Activated T-helper 1 cell treated with Interleukin-2 at 50 U/mL for 16 hours (primary cell): ENCODE results near the gene PHACTR1.

ENCODE experiments used
- DNase-seq: peaks from one replicate; pipeline ENCODE4 v3.0.0-alpha.2; 2020; ENCODE audit warnings: low read depth

PHACTR1 gene

GRCh38 chr6:13163161-13163944 is 446.8 kb downstream of the PHACTR1 start:
- no peak for DNase-seq

DNA sequence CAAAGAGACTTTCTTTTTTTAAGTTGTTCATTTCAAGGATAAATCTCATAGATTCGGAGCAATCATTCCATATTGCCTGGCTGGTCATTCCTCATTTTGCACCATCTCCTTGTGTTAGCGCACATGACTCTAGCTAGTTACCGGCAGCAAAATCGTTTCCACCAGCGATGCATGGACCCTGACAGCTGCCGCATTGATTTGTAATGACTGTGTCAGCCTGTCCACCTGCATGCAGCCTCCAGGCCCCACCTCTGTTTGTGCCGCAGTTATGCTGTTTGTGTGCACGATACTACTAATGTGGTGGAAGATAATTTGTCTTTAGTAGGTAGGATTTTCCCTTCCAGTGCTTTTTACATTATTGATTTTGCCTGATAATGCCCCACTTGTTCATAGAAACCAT is 447.7 kb downstream of the PHACTR1 start:
- no peak for DNase-seq

DNA sequence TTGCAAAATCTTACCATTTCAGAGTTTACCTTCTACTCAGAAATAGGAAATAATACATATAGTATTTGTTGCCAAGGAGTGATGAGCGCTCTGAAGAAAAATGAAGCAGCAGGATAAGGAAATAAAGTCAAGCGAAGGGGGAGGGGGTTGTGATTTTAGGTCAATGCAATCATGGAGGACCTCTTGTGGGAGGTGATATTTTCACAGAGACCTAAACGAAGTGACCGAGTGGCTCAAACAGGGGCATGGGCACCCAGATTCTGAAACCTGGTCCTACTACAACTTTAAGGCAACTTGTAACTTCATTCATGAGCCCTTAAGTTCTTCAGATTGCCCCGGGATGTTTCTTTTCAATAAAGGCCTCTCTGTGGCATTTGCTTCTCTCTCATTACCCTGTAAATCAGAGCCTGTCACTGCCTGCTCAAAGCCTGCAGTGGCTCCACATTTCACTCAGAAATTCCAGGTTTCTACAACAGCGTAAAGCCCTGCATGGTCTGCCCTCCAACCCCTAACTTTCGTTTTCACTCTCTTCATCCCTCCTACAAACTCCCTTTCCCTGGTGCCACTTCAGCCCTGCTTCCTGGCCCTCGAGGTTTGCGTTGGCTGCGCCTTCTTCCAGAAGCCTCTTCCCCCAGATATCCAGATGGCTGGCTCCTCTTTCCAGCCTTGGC is 449.1 kb downstream of the PHACTR1 start:
- no peak for DNase-seq

DNA sequence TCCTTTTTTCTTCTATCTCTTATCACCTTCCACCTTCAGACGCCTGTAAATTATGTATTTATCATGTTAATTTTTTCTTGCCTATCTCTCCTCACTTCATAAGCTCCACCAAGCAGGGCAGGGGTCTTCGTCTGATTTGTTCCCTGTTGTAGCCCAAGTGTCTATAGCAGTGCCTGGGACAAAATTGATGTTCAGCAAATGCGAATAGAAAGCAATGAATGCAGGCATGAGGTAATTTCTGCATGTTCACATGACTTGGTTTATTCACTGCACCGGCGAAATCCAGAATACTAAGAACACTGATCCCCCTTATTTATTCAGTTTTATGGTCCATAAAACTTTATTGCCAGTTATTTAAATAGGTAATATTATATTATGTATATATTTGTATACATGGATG is 449.7 kb downstream of the PHACTR1 start:
- DNase-seq = no peak

- no peak for DNase-seq
These were observed 450.3 kb downstream of the PHACTR1 start for GRCh38 chr6:13166916-13167315.

- DNase-seq = no peak
These were observed 455.7 kb downstream of the PHACTR1 start for GRCh38 chr6:13172291-13172690.

GRCh38 chr6:13175087-13175486 is 458.5 kb downstream of the PHACTR1 start:
- no peak for DNase-seq

DNA sequence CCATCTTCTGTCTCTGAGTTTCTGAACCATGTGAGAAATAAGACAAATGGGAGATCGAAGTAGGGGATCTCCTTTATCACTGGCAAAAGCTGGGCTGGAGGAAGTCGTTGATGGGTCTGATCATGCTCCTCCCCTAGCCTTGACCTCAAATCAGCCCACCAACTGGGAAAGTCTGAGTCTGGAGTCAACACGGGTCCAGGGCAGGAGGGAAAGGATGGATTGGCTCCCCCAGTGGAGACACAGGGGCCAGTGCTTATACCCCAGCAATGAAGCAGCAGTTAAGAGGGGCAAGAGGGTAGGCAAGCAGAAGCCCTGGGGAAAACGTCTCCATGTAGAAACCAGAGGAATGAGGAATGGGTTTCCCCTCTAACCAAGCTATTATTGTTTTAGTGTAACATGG is 459.2 kb downstream of the PHACTR1 start:
- DNase-seq = no peak

DNA sequence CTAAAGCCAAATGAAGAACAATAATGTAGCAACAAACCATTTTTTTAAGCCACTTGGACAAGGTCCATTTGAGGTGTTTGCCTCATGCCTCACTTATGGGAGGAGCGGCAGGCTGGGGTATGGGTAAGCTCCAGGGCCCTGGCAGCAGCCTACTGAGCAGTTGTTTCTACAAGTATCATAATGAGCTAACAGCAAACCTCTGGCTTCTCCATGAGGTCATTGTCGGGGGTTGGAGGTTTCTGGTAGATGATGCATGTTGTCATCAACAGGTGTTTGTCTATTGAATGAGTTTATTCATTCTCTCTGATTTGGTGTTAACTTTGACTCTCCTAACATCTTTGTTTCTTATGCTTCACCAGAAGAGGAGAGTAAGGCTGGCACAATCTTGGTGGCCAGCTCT is 461.1 kb downstream of the PHACTR1 start:
- no peak for DNase-seq

DNA sequence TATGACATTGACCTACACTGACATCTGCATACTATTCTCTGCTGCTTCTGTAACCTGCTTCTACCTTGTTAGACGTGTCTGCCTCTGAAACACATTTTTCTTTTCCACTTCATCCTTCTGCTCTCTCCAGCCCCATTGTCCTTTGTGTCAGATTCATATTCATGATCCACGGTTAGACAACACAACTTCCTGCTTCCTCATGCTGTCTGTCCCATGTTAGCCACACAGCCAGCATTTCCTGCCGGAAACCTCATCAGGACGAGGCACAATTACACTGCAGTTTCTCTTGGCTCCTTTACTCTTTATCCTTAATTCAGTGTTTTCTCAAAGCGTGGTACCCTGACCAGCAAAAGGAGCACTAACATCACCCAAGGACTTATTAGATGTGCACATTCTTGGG is 461.5 kb downstream of the PHACTR1 start:
- DNase-seq = no peak

DNA sequence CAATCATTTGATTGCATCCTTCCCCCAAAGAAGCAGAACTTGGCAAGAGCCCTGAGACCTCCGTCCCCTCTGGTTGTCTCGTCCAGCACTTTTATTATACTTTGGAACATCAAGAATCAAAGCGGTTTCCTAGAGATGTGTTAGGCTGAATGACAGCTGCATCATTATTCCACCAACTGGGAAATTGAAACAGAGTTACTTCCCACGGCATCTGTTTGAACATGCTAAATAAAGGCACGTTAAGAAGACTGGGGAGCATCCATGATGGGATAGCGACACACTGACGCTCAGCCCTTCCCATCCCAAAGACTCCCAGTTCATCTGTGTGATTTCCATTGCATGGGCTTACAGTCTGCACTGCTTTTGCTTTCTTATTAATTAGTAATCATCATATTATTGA is 464.0 kb downstream of the PHACTR1 start:
- DNase-seq = no peak

- no peak for DNase-seq
These were observed 464.8 kb downstream of the PHACTR1 start for GRCh38 chr6:13181393-13181792.

- no peak for DNase-seq
These were observed 467.0 kb downstream of the PHACTR1 start for GRCh38 chr6:13183415-13184088.

DNA sequence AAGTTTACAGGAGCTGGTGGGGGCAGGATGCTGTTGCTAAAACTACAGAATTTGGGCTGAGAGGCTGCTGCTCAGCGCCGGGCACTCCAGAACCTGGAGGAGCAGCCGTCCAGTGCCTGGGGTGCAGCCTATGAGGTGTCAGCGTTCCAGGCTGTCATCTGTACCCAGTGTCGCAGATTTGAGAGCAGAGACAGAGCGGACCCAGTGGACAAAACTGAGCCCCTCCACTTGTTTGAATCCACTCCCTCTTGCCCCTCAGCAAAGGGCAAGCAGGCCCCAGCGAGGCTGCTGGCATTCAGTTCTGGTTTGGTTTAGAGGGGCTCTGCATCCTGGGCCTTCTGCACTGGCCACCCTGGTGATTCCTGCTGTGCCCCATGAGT is 467.5 kb downstream of the PHACTR1 start:
- DNase-seq = no peak

- no peak for DNase-seq
These were observed 468.0 kb downstream of the PHACTR1 start for GRCh38 chr6:13184547-13184946.

DNA sequence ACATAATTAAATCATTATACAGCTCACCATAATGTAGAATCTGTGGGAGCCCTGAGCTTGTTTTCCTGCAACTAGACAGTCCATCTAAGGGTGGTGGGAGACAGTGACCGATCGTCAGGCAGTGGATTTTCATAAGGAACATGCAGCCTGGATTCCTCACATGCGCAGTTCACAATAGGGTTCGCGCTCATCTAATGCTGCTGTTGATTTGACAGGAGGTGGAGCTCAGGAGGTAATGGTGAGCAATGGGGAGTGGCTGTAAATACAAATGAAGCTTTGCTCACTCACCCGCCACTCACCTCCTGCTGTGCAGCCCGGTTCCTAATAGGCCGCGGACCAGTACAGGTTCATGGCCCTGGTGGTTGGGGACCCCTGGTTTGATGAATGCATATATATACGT is 470.3 kb downstream of the PHACTR1 start:
- DNase-seq = no peak

- no peak for DNase-seq
These were observed 471.1 kb downstream of the PHACTR1 start for GRCh38 chr6:13187692-13188091.

DNA sequence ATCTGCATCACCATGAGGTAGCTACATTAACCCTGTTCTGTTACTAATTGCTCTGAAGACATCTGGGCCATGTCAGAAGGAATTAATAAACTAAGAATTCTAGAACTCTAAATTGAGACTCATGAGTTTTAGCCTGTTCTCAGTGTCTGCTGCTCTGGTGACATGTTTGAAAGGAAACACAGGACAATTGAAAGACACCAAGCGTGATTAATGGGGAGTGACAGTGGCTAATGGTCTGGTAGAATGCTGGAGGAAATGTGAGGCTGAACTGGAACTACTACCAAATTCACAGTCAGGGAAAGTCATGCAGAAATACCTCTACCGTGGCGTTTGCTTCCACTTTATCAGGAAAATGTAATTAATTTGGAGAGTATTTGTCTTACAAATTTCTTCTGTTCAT is 471.7 kb downstream of the PHACTR1 start:
- no peak for DNase-seq

DNA sequence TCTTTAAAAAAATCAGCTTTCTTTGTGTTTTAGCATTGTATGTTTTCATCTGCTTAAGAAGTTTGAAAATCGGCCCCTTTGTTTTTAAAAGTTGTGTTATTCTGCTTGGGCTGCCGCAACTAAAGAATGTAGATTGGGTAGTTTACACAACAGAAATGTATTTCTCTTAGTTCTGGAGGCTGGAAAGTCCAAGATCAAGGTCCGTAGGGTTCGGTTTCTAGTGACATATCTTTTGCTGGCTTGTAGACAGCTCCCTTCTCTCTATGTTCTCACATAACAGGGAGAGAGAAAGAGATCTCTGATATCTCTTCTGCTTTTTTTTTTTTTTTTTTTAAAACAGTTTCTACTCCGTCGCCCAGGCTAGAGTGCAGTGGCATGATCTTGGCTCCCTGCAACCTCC is 473.1 kb downstream of the PHACTR1 start:
- no peak for DNase-seq

DNA sequence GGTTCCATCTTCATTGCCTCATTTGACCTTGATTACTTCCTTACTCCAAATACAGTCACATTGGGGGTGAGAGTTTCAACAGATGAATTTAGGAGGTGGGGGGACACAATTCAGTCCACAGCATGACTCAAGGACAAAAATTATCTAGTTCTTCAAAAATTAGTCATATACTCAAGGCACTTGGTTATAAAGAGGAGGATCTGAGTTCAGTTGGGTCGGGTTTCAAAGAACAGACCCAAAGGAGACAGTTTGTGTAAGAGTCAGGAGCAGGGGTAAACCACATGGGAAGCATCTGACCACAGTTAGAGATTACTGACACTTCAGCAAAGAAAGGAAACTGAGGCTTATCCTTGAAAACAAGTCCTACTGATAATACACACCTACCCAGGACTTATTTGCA is 473.8 kb downstream of the PHACTR1 start:
- DNase-seq = no peak

DNA sequence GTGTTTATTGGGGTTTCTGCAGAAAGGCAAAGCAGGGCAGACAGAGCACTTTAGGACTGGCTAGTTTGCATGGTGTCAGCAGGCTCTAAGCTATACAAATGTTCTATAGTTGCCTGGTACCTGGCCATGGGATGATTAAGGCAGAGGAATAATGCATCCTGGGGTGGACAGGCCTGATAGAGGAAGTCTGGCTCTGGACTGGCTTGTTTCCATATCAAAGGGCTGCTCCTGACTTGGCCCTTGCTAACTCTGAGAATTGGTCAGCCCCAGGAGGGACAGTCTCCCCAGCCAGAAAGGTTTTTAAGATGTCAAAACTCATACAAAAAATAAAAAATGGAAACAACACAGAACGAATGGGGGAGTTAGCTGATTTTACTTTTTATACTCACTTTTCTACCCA is 474.9 kb downstream of the PHACTR1 start:
- no peak for DNase-seq

DNA sequence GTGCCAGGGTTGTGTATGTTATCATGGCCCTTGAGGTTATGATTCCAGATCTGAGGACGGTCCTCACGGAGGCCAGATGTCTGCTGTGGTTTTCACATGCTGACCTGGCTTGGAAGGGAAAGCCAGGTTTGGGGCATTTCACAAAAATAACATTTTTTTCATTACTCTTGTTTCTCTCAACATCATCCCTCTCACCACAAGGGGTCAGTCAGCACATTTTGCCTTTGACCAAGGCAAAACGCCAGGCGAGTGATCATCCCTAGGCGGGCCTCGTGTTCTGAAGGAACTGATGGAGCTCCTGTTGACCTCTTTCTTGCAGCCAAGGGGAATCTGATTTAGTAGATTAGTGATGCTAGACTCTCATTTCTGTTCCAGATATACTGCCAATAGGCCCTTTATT is 478.3 kb downstream of the PHACTR1 start:
- no peak for DNase-seq

- no peak for DNase-seq
These were observed 479.2 kb downstream of the PHACTR1 start for GRCh38 chr6:13195803-13196202.
